Astrocyte (in vitro differentiated cells and primary cell): ENCODE measurements around the gene PRKAG2. TPM values are rescaled to one million over a fixed set of nuclear protein-coding genes. Genes with fewer than 3 reads are reported as not detected.

Experiments used
- DNase-seq: peaks from one replicate; pipeline ENCODE4 v3.0.0-alpha.2; 2010; ENCODE audit warnings: low read depth
- FAIRE-seq: peaks from 2 replicates; lab custom pipeline; 2011; peaks lifted over from hg19 to GRCh38; lab: Jason Lieb, UNC
- H2AFZ ChIP-seq: 2 replicates; pipeline ENCODE4 v1.6.0; 2012; ENCODE audit warnings: low read depth, low read length, inconsistent platforms
- H3K27ac ChIP-seq: 2 replicates; pipeline ENCODE4 v1.5.1; 2011; ENCODE audit warnings: low read depth, low read length, inconsistent platforms
- H3K27me3 ChIP-seq: 2 replicates; pipeline ENCODE4 v1.6.0; 2011; ENCODE audit warnings: low read length, inconsistent platforms; ENCODE audit not compliant: insufficient read depth
- H3K36me3 ChIP-seq: 2 replicates; pipeline ENCODE4 v1.5.1; 2011; ENCODE audit warnings: low read length, inconsistent platforms; ENCODE audit not compliant: insufficient read depth
- H3K4me1 ChIP-seq: 2 replicates; pipeline ENCODE4 v1.5.1; 2011; ENCODE audit warnings: low read length, inconsistent platforms; ENCODE audit not compliant: insufficient read depth
- H3K4me2 ChIP-seq: 2 replicates; pipeline ENCODE4 v1.6.0; 2012; ENCODE audit warnings: low read length, inconsistent platforms
- H3K4me3 ChIP-seq: 2 replicates; pipeline ENCODE4 v1.5.1; 2011; ENCODE audit warnings: low read depth, mild to moderate bottlenecking, low read length, inconsistent platforms; ENCODE audit not compliant: insufficient read depth
- H3K79me2 ChIP-seq: 2 replicates; pipeline ENCODE4 v1.6.0; 2012; ENCODE audit warnings: mild to moderate bottlenecking, low read length, inconsistent platforms; ENCODE audit not compliant: insufficient read depth
- H3K9ac ChIP-seq: 2 replicates; pipeline ENCODE4 v1.6.0; 2012; ENCODE audit warnings: mild to moderate bottlenecking, low read length, inconsistent platforms
- H3K9me3 ChIP-seq: 2 replicates; pipeline ENCODE4 v1.5.1; 2012; ENCODE audit warnings: low read depth, mild to moderate bottlenecking, low read length, inconsistent platforms; ENCODE audit not compliant: insufficient read depth
- H4K20me1 ChIP-seq: 2 replicates; pipeline ENCODE4 v1.6.0; 2012; ENCODE audit warnings: low read length, inconsistent platforms; ENCODE audit not compliant: insufficient read depth
- H3K27ac Mint-ChIP-seq: one replicate; pipeline ENCODE4 v1.8.0; 2021; ENCODE audit warnings: mild to moderate bottlenecking, mixed read lengths; ENCODE audit not compliant: unreplicated experiment
- H3K27me3 Mint-ChIP-seq: one replicate; pipeline ENCODE4 v1.8.0; 2021; ENCODE audit warnings: low read depth, mixed read lengths; ENCODE audit not compliant: unreplicated experiment
- H3K36me3 Mint-ChIP-seq: one replicate; pipeline ENCODE4 v1.8.0; 2021; ENCODE audit warnings: low read depth, mixed read lengths; ENCODE audit not compliant: unreplicated experiment
- H3K4me1 Mint-ChIP-seq: one replicate; pipeline ENCODE4 v1.8.0; 2021; ENCODE audit warnings: low read depth, mixed read lengths; ENCODE audit not compliant: unreplicated experiment
- H3K4me3 Mint-ChIP-seq: one replicate; pipeline ENCODE4 v1.8.0; 2021; ENCODE audit warnings: mild to moderate bottlenecking, moderate library complexity, mixed read lengths; ENCODE audit not compliant: unreplicated experiment
- H3K9me3 Mint-ChIP-seq: one replicate; pipeline ENCODE4 v1.8.0; 2021; ENCODE audit warnings: mild to moderate bottlenecking, mixed read lengths; ENCODE audit not compliant: unreplicated experiment
- EZH2 ChIP-seq: IDR thresholded peaks from 2 replicates; pipeline ENCODE4 v1.6.1; 2012; ENCODE audit warnings: mild to moderate bottlenecking, low read length, inconsistent platforms; ENCODE audit not compliant: insufficient read depth
- total RNA-seq: library from RNA; stranded (reverse); gene quantifications from 2 replicates; pipeline ENCODE4 v1.2.1, GENCODE V29; 2021
- TF ChIP-seq, protein P1 (sequence below): IDR thresholded peaks from 2 replicates; pipeline ENCODE4 v1.5.1; 2011; ENCODE audit warnings: low read depth, mild to moderate bottlenecking, inconsistent platforms, low read length, moderate library complexity; ENCODE audit not compliant: insufficient read depth

Gene PRKAG2
- total RNA-seq, 1 donor from 2014 or later, result 40.7 TPM

DNA sequence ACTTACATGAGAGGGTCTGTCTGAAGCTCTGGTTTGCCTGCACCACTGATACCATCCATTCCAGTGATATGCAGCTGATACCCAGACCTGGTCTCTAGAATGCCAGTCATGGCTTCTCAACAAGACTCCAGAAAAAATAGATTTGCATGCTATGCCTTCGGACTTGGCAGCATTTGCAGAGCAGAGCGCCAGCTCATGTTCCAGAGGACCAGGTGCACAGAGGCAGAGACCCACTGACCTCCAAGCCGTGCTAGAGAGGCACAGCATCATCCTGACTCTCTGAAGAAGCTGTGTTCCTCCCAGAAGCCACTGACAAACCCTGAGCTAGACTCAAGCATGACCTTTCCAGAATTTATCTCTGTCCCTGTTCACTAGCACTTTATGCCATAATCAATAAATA, 6.9 kb upstream of the PRKAG2 start:
- no peak overlapping the region for H3K4me2 ChIP-seq
- TF ChIP-seq, protein P1, sequence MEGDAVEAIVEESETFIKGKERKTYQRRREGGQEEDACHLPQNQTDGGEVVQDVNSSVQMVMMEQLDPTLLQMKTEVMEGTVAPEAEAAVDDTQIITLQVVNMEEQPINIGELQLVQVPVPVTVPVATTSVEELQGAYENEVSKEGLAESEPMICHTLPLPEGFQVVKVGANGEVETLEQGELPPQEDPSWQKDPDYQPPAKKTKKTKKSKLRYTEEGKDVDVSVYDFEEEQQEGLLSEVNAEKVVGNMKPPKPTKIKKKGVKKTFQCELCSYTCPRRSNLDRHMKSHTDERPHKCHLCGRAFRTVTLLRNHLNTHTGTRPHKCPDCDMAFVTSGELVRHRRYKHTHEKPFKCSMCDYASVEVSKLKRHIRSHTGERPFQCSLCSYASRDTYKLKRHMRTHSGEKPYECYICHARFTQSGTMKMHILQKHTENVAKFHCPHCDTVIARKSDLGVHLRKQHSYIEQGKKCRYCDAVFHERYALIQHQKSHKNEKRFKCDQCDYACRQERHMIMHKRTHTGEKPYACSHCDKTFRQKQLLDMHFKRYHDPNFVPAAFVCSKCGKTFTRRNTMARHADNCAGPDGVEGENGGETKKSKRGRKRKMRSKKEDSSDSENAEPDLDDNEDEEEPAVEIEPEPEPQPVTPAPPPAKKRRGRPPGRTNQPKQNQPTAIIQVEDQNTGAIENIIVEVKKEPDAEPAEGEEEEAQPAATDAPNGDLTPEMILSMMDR, result no peak
- no peak for TF ChIP-seq EZH2
- H3K9me3 ChIP-seq, result no peaks in the 10 kb centered on the region
- H3K4me1 ChIP-seq, result no peaks in the 10 kb centered on the region
- H2AFZ ChIP-seq, result no peak overlapping the region
- H3K36me3 ChIP-seq, result no peaks in the 10 kb centered on the region
- H3K27ac ChIP-seq, result no peak overlapping the region
- H4K20me1 ChIP-seq, result no peaks in the 10 kb centered on the region
- Mint-ChIP-seq H3K9me3 (no peaks in the 10 kb centered on the region), H3K27ac (no peak overlapping the region), H3K27me3 (peaks cover 79% of the 10 kb centered on the region), H3K4me3 (no peak overlapping the region), H3K36me3 (no peaks in the 10 kb centered on the region), H3K4me1 (no peaks in the 10 kb centered on the region)
- no peak overlapping the region for H3K4me3 ChIP-seq
- H3K9ac ChIP-seq, result no peak overlapping the region
- DNase-seq, result no peak
- no peaks in the 10 kb centered on the region for H3K79me2 ChIP-seq
- H3K27me3 ChIP-seq, result peaks cover 52% of the 10 kb centered on the region
- no peak for FAIRE-seq

DNA sequence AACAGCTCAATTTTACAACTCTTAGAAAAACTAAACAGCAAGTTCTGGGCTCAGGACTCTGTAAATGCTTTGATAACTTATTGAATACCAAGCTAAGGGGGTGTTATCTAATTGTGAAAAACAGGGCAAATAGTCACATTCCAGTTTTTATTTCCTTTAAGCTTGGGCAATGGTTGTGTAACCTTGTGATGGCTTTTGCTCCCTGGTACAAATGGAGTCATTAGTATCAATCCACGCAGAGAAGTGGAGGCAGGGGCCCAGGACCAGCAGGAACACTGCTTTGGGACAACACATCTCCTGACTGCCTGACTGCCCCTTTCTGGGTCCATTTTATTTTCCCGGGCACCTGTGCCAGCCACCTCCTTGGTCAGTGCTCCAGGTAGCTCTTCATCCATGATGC, 5.8 kb upstream of the PRKAG2 start:
- H3K27ac Mint-ChIP-seq, result no peak overlapping the region
- H3K27me3 ChIP-seq, result peaks cover 55% of the 10 kb centered on the region

DNA sequence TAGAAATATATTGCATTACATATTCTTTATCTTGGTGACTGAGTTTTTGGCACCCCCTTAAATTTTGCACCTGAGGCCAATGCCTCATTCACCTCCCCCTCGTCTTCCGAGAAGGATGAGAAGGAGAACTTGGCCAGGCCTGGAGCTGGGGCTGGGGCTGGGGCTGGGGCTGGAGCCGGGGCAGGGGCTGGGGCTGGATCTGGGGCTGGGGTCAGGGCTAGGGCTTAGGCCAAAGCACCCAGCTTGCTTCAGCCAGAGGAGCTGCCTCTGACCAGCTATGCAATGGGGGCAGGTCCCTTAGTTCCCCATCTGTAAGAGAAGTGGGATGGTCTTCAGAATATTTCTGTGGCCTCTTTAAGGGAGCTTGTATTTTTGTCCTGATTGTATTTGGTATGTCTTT, 3.8 kb upstream of the PRKAG2 start:
- no peak overlapping the region for H2AFZ ChIP-seq
- no peaks in the 10 kb centered on the region for H3K9me3 ChIP-seq
- peaks cover 6% of the 10 kb centered on the region for H3K4me1 ChIP-seq
- H3K36me3 Mint-ChIP-seq, result no peaks in the 10 kb centered on the region
- H3K27ac ChIP-seq, result no peak overlapping the region
- no peak overlapping the region for H3K4me3 ChIP-seq
- no peaks in the 10 kb centered on the region for H3K9me3 Mint-ChIP-seq
- no peak overlapping the region for H3K4me3 Mint-ChIP-seq
- H3K79me2 ChIP-seq, result no peaks in the 10 kb centered on the region
- H3K36me3 ChIP-seq, result no peaks in the 10 kb centered on the region
- no peak overlapping the region for H3K4me2 ChIP-seq
- peaks cover 49% of the 10 kb centered on the region for H3K27me3 ChIP-seq
- no peaks in the 10 kb centered on the region for H4K20me1 ChIP-seq
- DNase-seq (no peak), FAIRE-seq (no peak)
- TF ChIP-seq, protein P1, result no peak
- TF ChIP-seq EZH2, result no peak
- peaks cover 68% of the 10 kb centered on the region for H3K27me3 Mint-ChIP-seq
- no peaks in the 10 kb centered on the region for H3K4me1 Mint-ChIP-seq
- H3K27ac Mint-ChIP-seq, result no peak overlapping the region
- no peak overlapping the region for H3K9ac ChIP-seq

More for the DNA sequence above, 5.8 kb upstream of the PRKAG2 start:
- Histone ChIP-seq H4K20me1 (no peaks in the 10 kb centered on the region), H3K9ac (no peak overlapping the region), H3K9me3 (no peaks in the 10 kb centered on the region), H3K36me3 (no peaks in the 10 kb centered on the region), H2AFZ (no peak overlapping the region), H3K79me2 (no peaks in the 10 kb centered on the region), H3K4me2 (no peak overlapping the region), H3K27ac (no peak overlapping the region), H3K4me3 (no peak overlapping the region), H3K4me1 (no peaks in the 10 kb centered on the region)
- Mint-ChIP-seq H3K27me3 (peaks cover 84% of the 10 kb centered on the region), H3K4me1 (no peaks in the 10 kb centered on the region), H3K4me3 (no peak overlapping the region), H3K36me3 (no peaks in the 10 kb centered on the region), H3K9me3 (no peaks in the 10 kb centered on the region)
- FAIRE-seq (no peak), DNase-seq (no peak)
- TF ChIP-seq, protein P1, result no peak
- TF ChIP-seq EZH2, result no peak
